ENCODE results near the gene ATF2. TPM values are rescaled to one million over a fixed set of nuclear protein-coding genes. Genes with fewer than 3 reads are reported as not detected.
A peak's percentile ranks its signal among the peaks of the same experiment; 100 is the strongest.

ATF2 gene
- polyA plus RNA-seq, 3 donors, result 17.4 to 24.0 (median 22.1) TPM

GRCh38 chr2:175034716-175035115 lies 133.3 kb downstream of the ATF2 start:
- DNase-seq, result peak in 1 of 3 donors; percentile 9
- H4K20me1 ChIP-seq (ENCODE audit: insufficient read depth, low read length), result no peaks in the 10 kb centered on the region
- Mint-ChIP-seq H3K36me3 (no peaks in the 10 kb centered on the region), H3K27ac (no peak overlapping the region), H3K9me3 (peaks cover 0 to 3% (median 0%) of the 10 kb centered on the region in 7 donors), H3K27me3 (ENCODE audit: low read depth in 3 of 3) (peaks cover 0 to 2% (median 0%) of the 10 kb centered on the region in 3 donors), H3K4me1 (peaks cover 23% of the 10 kb centered on the region), H3K4me3 (no peak overlapping the region)
- intact Hi-C loops (cut with micrococcal nuclease), result no loop called here
- H3K4me3 ChIP-seq (replicated peaks in 1 of 3; ENCODE audit: low read depth in 2 of 3, low read length in 3 of 3), result no peak overlapping the region
- no peaks in the 10 kb centered on the region for H3K36me3 ChIP-seq (replicated peaks in 1 of 2; ENCODE audit: control insufficient read depth in 1 of 2, insufficient read depth in 2 of 2, low read length in 2 of 2)
- H3K79me2 ChIP-seq (ENCODE audit: insufficient read depth, low read length), result no peaks in the 10 kb centered on the region
- H2AFZ ChIP-seq (ENCODE audit: insufficient read depth, low read depth, low read length, poor library complexity, severe bottlenecking), result no peak overlapping the region
- no peaks in the 10 kb centered on the region for H3K9me3 ChIP-seq (replicated peaks in 1 of 2; ENCODE audit: control insufficient read depth in 1 of 2, insufficient read depth in 1 of 2, low read length in 2 of 2)
- no peak overlapping the region for H3K27ac ChIP-seq (ENCODE audit: low read depth in 1 of 2, low read length in 2 of 2)
- no CpG with 5 or more reads among the region's 3 CpGs for WGBS (ENCODE audit: insufficient coverage)
- H3K4me1 ChIP-seq (ENCODE audit: control insufficient read depth in 1 of 2, insufficient read depth in 2 of 2, low read length in 2 of 2), result peaks cover 17 to 23% of the 10 kb centered on the region in 2 donors
- no peak overlapping the region for H3K4me2 ChIP-seq (replicated peaks; ENCODE audit: extremely low read depth, low read length, poor library complexity, severe bottlenecking)
- H3K27me3 ChIP-seq (ENCODE audit: control insufficient read depth in 2 of 2, insufficient read depth in 2 of 2, low read length in 2 of 2), result no peaks in the 10 kb centered on the region
- H3K9ac ChIP-seq (ENCODE audit: insufficient read depth, low read length, poor library complexity, severe bottlenecking), result no peak overlapping the region
- TF ChIP-seq CTCF (IDR thresholded peaks at IDR 0.05), result no peak

- Histone ChIP-seq H3K79me2 (ENCODE audit: insufficient read depth, low read length) (no peaks in the 10 kb centered on the region), H3K4me1 (ENCODE audit: control insufficient read depth in 1 of 2, insufficient read depth in 2 of 2, low read length in 2 of 2) (peaks cover 8 to 14% of the 10 kb centered on the region in 2 donors), H4K20me1 (ENCODE audit: insufficient read depth, low read length) (no peaks in the 10 kb centered on the region), H3K27ac (ENCODE audit: low read depth in 1 of 2, low read length in 2 of 2) (no peak overlapping the region), H3K9ac (ENCODE audit: insufficient read depth, low read length, poor library complexity, severe bottlenecking) (no peak overlapping the region), H3K9me3 (replicated peaks in 1 of 2; ENCODE audit: control insufficient read depth in 1 of 2, insufficient read depth in 1 of 2, low read length in 2 of 2) (no peaks in the 10 kb centered on the region), H3K27me3 (ENCODE audit: control insufficient read depth in 2 of 2, insufficient read depth in 2 of 2, low read length in 2 of 2) (no peaks in the 10 kb centered on the region), H3K4me3 (replicated peaks in 1 of 3; ENCODE audit: low read depth in 2 of 3, low read length in 3 of 3) (no peak overlapping the region), H2AFZ (ENCODE audit: insufficient read depth, low read depth, low read length, poor library complexity, severe bottlenecking) (no peak overlapping the region), H3K36me3 (replicated peaks in 1 of 2; ENCODE audit: control insufficient read depth in 1 of 2, insufficient read depth in 2 of 2, low read length in 2 of 2) (no peaks in the 10 kb centered on the region), H3K4me2 (replicated peaks; ENCODE audit: extremely low read depth, low read length, poor library complexity, severe bottlenecking) (no peak overlapping the region)
- Mint-ChIP-seq H3K4me1 (peaks cover 12% of the 10 kb centered on the region), H3K27me3 (ENCODE audit: low read depth in 3 of 3) (peaks cover 0 to 1% (median 0%) of the 10 kb centered on the region in 3 donors), H3K4me3 (no peak overlapping the region), H3K9me3 (no peaks in the 10 kb centered on the region), H3K36me3 (no peaks in the 10 kb centered on the region), H3K27ac (no peak overlapping the region)
- DNase-seq, result peak; percentile 3 to 28 (median 14)
- TF ChIP-seq CTCF (IDR thresholded peaks at IDR 0.05), result no peak
- intact Hi-C loops (cut with micrococcal nuclease), result no loop called here
- WGBS (ENCODE audit: insufficient coverage), result 54% methylated on average over 4 of the region's 5 CpGs
Observed at GRCh38 chr2:175030380-175031271, 137.4 kb downstream of the ATF2 start.
